Mammary epithelial cell (primary cell): Measurements from ENCODE around the gene GNAL.

ENCODE experiments used
- CTCF ChIP-seq, 2 donors: IDR thresholded peaks in 1 of 2; conservative IDR thresholded peaks in 1 of 2; 2 replicates each; pipeline ENCODE4 v1.5.1; 2011 to 2012; ENCODE audit warnings: inconsistent platforms in 2 of 2, low read length in 2 of 2, mild to moderate bottlenecking in 2 of 2, control low read depth in 1 of 2, low read depth in 1 of 2; ENCODE audit not compliant: insufficient read depth in 1 of 2; ENCODE audit errors: extremely low read depth in 1 of 2
- EZH2 ChIP-seq: IDR thresholded peaks from 2 replicates; pipeline ENCODE4 v1.6.1; 2012; ENCODE audit warnings: low read length, inconsistent platforms, borderline replicate concordance

DNA sequence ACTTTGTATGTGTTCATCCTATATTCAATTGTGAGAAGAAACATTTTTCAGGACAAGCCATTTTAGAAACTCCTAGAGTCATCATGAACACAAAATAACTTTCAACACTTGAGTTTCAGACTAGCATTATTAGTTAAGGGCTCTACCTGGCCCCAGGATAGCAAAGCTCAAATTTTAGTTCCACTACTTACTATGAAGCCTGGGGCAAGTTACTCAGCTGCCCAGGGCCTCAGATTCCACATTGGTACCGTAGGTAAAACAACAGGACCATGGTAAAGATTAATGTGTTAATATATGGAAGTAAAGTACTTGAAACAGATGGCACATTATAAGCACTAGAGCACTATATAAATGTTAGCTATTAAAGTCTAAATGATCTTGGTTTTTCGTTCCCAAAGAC is 199.7 kb downstream of the GNAL start:
- TF ChIP-seq CTCF (conservative IDR thresholded peaks at IDR 0.05 in 1 of 2, IDR thresholded peaks at IDR 0.05 in 1 of 2; ENCODE audit: extremely low read depth in 1 of 2, insufficient read depth in 1 of 2, low read depth in 1 of 2, low read length in 2 of 2) (no peak), EZH2 (no peak)
